Thyroid gland (tissue), 4 donors: ENCODE measurements around the gene KANK3. TPM values are rescaled to one million over a fixed set of nuclear protein-coding genes. Genes with fewer than 3 reads are reported as not detected.
"Not testable (repeated sequence)": the region's sequence is repeated elsewhere in the genome, so short reads cannot be mapped to it uniquely, and the experiment has no call there.

Experiments used
- DNase-seq, 2 donors: peaks; one replicate each; pipeline ENCODE4 v3.0.0-alpha.2; 2019
- H3K27ac ChIP-seq, 3 donors: fragments of 200-600 bp; sonication (generic); 1 replicate in 2 of 3; 2 replicates in 1 of 3; pipeline ENCODE4 v1.5.1; 2016 to 2019; ENCODE audit warnings: mild to moderate bottlenecking in 1 of 3, moderate library complexity in 1 of 3
- H3K27me3 ChIP-seq: fragments of 200-600 bp; sonication (generic); one replicate; pipeline ENCODE4 v1.5.1; 2019
- H3K36me3 ChIP-seq, 2 donors: fragments of 200-600 bp; sonication (generic); one replicate each; pipeline ENCODE4 v1.5.1; 2016 to 2019
- H3K4me1 ChIP-seq, 2 donors: fragments of 200-600 bp; sonication (generic); one replicate each; pipeline ENCODE4 v1.5.1; 2017 to 2019
- H3K4me3 ChIP-seq, 3 donors: fragments of 200-600 bp; sonication (generic); replicated peaks in 1 of 3; 1 replicate in 2 of 3; 2 replicates in 1 of 3; pipeline ENCODE4 v1.5.1; 2016; ENCODE audit warnings: mild to moderate bottlenecking in 1 of 3
- H3K9me3 ChIP-seq: fragments of 200-600 bp; sonication (generic); one replicate; pipeline ENCODE4 v1.5.1; 2017
- POLR2A ChIP-seq, 2 donors: fragments of 450-650 bp; IDR thresholded peaks; one replicate each; pipeline ENCODE4 v1.6.1; 2017; ENCODE audit warnings: antibody characterized with exemption in 2 of 2, mild to moderate bottlenecking in 2 of 2, moderate library complexity in 1 of 2
- WGBS, 2 donors: methylation state at CpG; one replicate each; pipeline ENCODE4 v1.1.5; 2017; 5-methylcytosine and 5-hydroxymethylcytosine counted together
- intact Hi-C: fragments of 100-400 bp; cut with DNase I; formaldehyde crosslinking; loops from one replicate; pipeline ENCODE4 v1.15.1; 2023
- total RNA-seq, 4 donors: library from RNA; depleted of rRNA; stranded (reverse); fragments of >200 nt; gene quantifications; one replicate each; pipeline ENCODE4 v1.2.3, GENCODE V29; 2016
- TF ChIP-seq, protein P1 (sequence below), 6 experiments: fragments of 200-600 bp in 3 of 6; fragments of 450-650 bp in 3 of 6; sonication (generic) in 3 of 6; IDR thresholded peaks; one replicate each; pipeline ENCODE4 v1.5.1; 2016 to 2019; ENCODE audit warnings: antibody characterized with exemption in 6 of 6, mild to moderate bottlenecking in 2 of 6, inconsistent platforms in 1 of 6, moderate library complexity in 1 of 6

KANK3 gene
- total RNA-seq, 4 donors from 2014 or later: 21.1 to 49.7 (median 30.5) TPM

DNA sequence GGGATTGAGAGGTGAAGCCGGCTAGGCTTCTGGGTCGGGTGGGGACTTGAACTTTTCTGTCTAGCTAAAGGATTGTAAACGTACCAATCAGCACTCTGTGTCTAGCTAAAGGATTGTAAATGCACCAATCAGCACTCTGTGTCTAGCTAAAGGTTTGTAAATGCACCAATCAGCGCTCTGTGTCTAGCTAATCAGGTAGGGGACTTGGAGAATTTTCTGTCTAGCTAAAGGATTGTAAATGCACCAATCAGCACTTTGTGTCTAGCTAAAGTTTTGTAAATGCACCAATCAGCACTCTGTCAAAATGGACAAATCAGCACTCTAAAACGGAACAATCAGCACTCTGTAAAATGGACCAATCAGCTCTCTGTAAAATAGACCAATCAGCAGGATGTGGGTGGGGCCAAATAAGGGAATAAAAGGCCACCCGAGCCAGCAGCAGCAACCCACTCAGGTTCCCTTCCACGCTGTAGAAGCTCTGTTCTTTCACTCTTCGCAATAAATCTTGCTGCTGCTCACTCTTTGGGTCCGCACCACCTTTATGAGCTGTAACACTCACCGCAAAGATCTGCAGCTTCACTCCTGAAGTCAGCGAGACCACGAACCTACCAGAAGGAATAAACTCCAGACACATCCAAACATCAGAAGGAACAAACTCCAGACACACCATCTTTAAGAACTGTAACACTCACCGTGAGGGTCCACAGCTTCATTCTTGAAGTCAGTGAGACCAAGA, 36.3 kb upstream of the KANK3 start:
- DNase-seq, H3K27me3 ChIP-seq, H3K9me3 ChIP-seq, H3K27ac ChIP-seq, intact Hi-C loops, H3K36me3 ChIP-seq, H3K4me3 ChIP-seq: not testable (repeated sequence)
- peaks cover 3 to 12% of the 10 kb centered on the region in 2 donors for H3K4me1 ChIP-seq
- WGBS, 2 donors: 93 to 96% methylated on average over 13 of the region's 13 CpGs

DNA sequence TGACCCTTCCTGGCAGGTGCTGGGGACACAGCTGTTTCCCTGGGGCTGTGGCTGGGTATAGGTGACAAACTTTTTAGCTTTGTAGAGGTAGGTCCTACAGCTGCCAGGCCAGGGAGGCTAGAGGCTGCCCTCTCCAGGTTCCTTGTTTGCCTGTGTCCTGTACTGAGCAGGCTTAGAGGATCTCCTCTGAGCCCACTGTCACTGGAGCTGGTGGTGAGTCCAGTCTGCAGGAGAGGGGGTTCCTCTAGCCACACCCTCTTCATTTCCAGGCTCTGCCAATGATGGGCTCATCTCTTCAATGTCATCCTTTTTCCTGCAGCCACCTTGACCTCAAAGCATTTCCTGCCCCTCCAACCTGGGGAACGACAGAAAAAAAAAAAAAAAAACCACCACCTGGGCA, 34.5 kb upstream of the KANK3 start:
- Histone ChIP-seq H3K9me3 (no peaks in the 10 kb centered on the region), H3K36me3 (peaks cover 6 to 10% of the 10 kb centered on the region in 2 donors), H3K4me3 (no peak overlapping the region), H3K27me3 (no peaks in the 10 kb centered on the region), H3K4me1 (peaks cover 4 to 12% of the 10 kb centered on the region in 2 donors), H3K27ac (no peak overlapping the region)
- DNase-seq: no peak
- TF ChIP-seq, protein P1, sequence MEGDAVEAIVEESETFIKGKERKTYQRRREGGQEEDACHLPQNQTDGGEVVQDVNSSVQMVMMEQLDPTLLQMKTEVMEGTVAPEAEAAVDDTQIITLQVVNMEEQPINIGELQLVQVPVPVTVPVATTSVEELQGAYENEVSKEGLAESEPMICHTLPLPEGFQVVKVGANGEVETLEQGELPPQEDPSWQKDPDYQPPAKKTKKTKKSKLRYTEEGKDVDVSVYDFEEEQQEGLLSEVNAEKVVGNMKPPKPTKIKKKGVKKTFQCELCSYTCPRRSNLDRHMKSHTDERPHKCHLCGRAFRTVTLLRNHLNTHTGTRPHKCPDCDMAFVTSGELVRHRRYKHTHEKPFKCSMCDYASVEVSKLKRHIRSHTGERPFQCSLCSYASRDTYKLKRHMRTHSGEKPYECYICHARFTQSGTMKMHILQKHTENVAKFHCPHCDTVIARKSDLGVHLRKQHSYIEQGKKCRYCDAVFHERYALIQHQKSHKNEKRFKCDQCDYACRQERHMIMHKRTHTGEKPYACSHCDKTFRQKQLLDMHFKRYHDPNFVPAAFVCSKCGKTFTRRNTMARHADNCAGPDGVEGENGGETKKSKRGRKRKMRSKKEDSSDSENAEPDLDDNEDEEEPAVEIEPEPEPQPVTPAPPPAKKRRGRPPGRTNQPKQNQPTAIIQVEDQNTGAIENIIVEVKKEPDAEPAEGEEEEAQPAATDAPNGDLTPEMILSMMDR (IDR thresholded peaks at IDR 0.05): no peak
- no peak for TF ChIP-seq POLR2A (IDR thresholded peaks at IDR 0.05)
- WGBS, 2 donors: 58 to 70% methylated on average over 1 of the region's 1 CpG
- intact Hi-C loops: no loop called here

DNA sequence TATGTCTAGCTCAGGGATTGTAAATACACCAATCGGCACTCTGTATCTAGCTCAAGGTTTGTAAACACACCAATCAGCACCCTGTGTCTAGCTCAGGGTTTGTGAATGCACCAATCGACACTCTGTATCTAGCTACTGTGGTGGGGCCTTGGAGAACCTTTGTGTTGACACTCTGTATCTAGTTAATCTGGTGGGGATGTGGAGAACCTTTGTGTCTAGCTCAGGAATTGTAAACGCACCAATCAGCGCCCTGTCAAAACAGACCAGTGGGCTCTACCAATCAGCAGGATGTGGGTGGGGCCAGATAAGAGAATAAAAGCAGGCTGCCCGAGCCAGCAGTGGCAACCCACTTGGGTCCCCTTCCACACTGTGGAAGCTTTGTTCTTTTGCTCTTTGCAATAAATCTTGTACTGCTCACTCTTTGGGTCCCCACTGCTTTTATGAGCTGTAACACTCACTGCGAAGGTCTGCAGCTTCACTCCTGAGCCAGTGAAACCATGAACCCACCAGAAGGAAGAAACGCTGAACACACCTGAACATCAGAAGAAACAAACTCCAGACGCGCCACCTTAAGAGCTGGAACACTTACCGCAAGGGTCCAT, 33.4 kb upstream of the KANK3 start:
- H3K27me3 ChIP-seq: not testable (repeated sequence)

DNA sequence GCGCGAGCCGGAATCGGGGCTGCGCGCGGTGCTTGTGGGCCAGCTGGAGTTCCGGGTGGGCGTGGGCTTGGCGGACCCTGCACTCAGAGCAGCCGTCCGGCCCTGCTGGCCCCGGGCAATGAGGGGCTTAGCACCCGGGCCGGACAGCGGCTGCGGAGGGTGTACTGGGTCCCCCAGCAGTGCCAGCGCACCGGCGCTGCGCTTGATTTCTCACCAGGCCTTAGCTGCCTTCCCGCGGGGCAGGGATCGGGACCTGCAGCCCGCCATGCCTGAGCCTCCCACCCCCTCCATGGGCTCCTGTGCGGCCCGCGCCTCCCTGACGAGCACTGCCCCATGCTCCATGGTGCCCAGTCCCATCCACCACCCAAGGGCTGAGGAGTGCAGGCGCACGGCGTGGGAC, 32.7 kb upstream of the KANK3 start:
- peaks cover 4 to 20% of the 10 kb centered on the region in 2 donors for H3K4me1 ChIP-seq
- H3K36me3 ChIP-seq: peaks cover 6 to 22% of the 10 kb centered on the region in 2 donors
- H3K4me3 ChIP-seq, DNase-seq, H3K27me3 ChIP-seq, H3K9me3 ChIP-seq, intact Hi-C loops, H3K27ac ChIP-seq: not testable (repeated sequence)
- 87 to 98% methylated on average over 3 to 17 of the region's 32 CpGs for WGBS, 2 donors

More for the DNA sequence above, 33.4 kb upstream of the KANK3 start:
- H3K9me3 ChIP-seq, DNase-seq, H3K27ac ChIP-seq, intact Hi-C loops, H3K4me3 ChIP-seq: not testable (repeated sequence)
- WGBS, 2 donors: 88 to 90% methylated on average over 9 to 10 of the region's 10 CpGs
- Histone ChIP-seq H3K4me1 (peaks cover 4 to 13% of the 10 kb centered on the region in 2 donors), H3K36me3 (peaks cover 6 to 15% of the 10 kb centered on the region in 2 donors)

DNA sequence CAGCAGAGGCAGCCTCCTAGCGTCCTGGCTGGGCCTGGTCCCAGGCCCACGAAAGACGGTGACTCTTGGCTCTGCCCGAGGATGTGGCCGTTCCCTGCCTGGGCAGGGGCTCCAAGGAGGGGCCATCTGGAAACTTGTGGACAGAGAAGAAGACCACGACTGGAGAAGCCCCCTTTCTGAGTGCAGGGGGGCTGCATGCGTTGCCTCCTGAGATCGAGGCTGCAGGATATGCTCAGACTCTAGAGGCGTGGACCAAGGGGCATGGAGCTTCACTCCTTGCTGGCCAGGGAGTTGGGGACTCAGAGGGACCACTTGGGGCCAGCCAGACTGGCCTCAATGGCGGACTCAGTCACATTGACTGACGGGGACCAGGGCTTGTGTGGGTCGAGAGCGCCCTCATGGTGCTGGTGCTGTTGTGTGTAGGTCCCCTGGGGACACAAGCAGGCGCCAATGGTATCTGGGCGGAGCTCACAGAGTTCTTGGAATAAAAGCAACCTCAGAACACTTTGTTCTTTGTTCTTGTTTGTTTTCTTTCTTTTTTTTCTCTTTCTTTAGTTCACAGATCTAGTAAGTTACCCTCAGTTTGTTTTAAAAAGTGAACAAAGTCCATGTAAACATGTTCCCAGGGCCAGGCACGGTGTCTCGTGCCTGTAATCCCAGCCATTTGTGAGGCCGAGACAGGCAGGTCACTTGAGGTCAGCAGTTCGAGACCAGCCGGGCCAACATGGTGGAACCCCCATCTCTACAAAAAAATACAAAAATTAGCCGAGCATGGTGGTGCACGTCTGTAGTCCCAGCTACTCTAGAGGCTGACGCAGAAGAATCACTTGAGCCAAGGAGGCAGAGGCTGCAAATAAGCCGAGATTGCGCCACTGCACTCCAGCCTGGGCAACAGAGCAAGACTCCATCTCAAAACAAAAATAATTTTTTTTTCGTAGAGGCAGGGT, 31.1 kb upstream of the KANK3 start:
- intact Hi-C loops: no loop called here
- Histone ChIP-seq H3K4me3 (no peak overlapping the region), H3K27me3 (no peaks in the 10 kb centered on the region), H3K9me3 (no peaks in the 10 kb centered on the region), H3K27ac (peak overlapping the region in 2 of 3 donors; percentile 36 to 56), H3K4me1 (peaks cover 4 to 27% of the 10 kb centered on the region in 2 donors), H3K36me3 (peaks cover 6 to 25% of the 10 kb centered on the region in 2 donors)
- DNase-seq: peak; percentile 30 to 44
- TF ChIP-seq POLR2A (IDR thresholded peaks at IDR 0.05): no peak
- TF ChIP-seq, protein P1 (IDR thresholded peaks at IDR 0.05): no peak
- 83 to 84% methylated on average over 25 to 26 of the region's 26 CpGs for WGBS, 2 donors

DNA sequence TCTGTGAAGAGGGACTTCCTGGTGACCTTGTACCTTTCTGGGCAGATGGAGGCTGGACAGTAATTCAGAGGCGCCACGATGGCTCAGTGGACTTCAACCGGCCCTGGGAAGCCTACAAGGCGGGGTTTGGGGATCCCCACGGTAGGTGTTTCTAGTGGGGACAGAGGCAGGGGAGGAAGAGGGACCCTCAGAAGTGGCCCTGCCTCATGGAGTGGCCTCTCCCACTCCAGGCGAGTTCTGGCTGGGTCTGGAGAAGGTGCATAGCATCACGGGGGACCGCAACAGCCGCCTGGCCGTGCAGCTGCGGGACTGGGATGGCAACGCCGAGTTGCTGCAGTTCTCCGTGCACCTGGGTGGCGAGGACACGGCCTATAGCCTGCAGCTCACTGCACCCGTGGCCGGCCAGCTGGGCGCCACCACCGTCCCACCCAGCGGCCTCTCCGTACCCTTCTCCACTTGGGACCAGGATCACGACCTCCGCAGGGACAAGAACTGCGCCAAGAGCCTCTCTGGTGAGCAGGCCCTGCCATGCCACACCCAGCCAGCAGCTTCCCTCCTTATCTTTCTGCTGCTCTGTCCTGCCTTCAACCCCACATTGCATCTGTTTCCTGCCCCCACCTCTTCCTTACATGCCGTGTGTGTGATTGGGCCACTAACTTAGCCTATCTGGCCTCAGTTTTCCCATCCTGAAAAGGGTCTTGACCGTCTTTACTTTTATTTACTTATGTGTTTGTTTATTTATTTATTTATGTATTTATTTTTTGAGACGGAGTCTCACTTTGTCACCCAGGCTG, 28.1 kb upstream of the KANK3 start:
- peak overlapping the region in 1 of 3 donors; percentile 57 for H3K27ac ChIP-seq
- WGBS, 2 donors: 81 to 89% methylated on average over 14 to 22 of the region's 28 CpGs
- peaks cover 6 to 25% of the 10 kb centered on the region in 2 donors for H3K36me3 ChIP-seq
- no peak for DNase-seq
- H3K27me3 ChIP-seq: no peaks in the 10 kb centered on the region
- no peak overlapping the region for H3K4me3 ChIP-seq
- H3K9me3 ChIP-seq: no peaks in the 10 kb centered on the region
- TF ChIP-seq, protein P1 (IDR thresholded peaks at IDR 0.05): no peak
- TF ChIP-seq POLR2A (IDR thresholded peaks at IDR 0.05): no peak
- intact Hi-C loops: no loop called here
- H3K4me1 ChIP-seq: peaks cover 31 to 57% of the 10 kb centered on the region in 2 donors
